ENCODE results near the gene LGI4. TPM values are rescaled to one million over a fixed set of nuclear protein-coding genes. Genes with fewer than 3 reads are reported as not detected.
"Not testable (repeated sequence)": the region's sequence is repeated elsewhere in the genome, so short reads cannot be mapped to it uniquely, and the experiment has no call there.

Gene LGI4
- total RNA-seq, 1 donor from 2014 or later: not detected

- POLR2A ChIA-PET: interaction anchor here (1.1 to 3.5 kb wide), 5 partner anchors 11 to 112 kb away, joined by 3 to 63 read pairs (median 33); partner anchors contain the start of gene FXYD7
Measured at GRCh38 chr19:35155441-35155840, 20.6 kb upstream of the LGI4 start.

GRCh38 chr19:35154525-35155406 is 19.9 kb upstream of the LGI4 start, which contains the start of gene FXYD5:
TSS of gene FXYD5 (plus strand) at chr19:35154735. CDS start at chr19:35155551, 816 bp downstream.
- ATAC-seq (ENCODE audit: low read depth) (peak; percentile 77), DNase-seq (peak; percentile 55)
- POLR2A ChIA-PET: interaction anchor here (0.6 to 3.5 kb wide), 14 partner anchors 8 to 659 kb away, joined by 3 to 63 read pairs (median 4); partner anchors contain the start of gene FXYD7
- Mint-ChIP-seq H3K4me1 (peaks cover 49% of the 10 kb centered on the region), H3K27me3 (no peaks in the 10 kb centered on the region), H3K4me3 (peak within 1 kb of the TSS; percentile 99), H3K36me3 (ENCODE audit: low read depth) (peaks cover 50% of the 10 kb centered on the region), H3K27ac (peak within 1 kb of the TSS; percentile 94), H3K9me3 (no peaks in the 10 kb centered on the region)
- CTCF ChIA-PET: interaction anchor here (0.7 to 1.8 kb wide), 10 partner anchors 9 to 314 kb away, joined by 3 to 19 read pairs (median 4); partner anchors contain the start of gene FXYD7
- intact Hi-C loops (cut with micrococcal nuclease): loop anchor here (1.0 to 2.0 kb wide), 5 partner anchors 13 to 94 kb away; no protein-coding TSS in a partner anchor
- TF ChIP-seq CTCF (IDR thresholded peaks at IDR 0.05): no peak

More at GRCh38 chr19:35155441-35155840, 20.6 kb upstream of the LGI4 start:
- CTCF ChIA-PET: interaction anchor here (1.6 kb wide), 1 partner anchor 313 kb away, joined by 4 read pairs; no protein-coding TSS in a partner anchor
- TF ChIP-seq CTCF (IDR thresholded peaks at IDR 0.05): no peak
- DNase-seq (no peak), ATAC-seq (ENCODE audit: low read depth) (peak; percentile 13)
- Mint-ChIP-seq H3K27ac (peak overlapping the region; percentile 94), H3K4me3 (peak overlapping the region; percentile 99), H3K36me3 (ENCODE audit: low read depth) (peaks cover 56% of the 10 kb centered on the region), H3K4me1 (peaks cover 49% of the 10 kb centered on the region), H3K27me3 (no peaks in the 10 kb centered on the region), H3K9me3 (no peaks in the 10 kb centered on the region)
- intact Hi-C loops (cut with micrococcal nuclease): loop anchor here (1.0 to 2.0 kb wide), 4 partner anchors 14 to 59 kb away; no protein-coding TSS in a partner anchor

GRCh38 chr19:35153701-35154524 is 19.1 kb upstream of the LGI4 start:
- DNase-seq: peak; percentile 68
- H3K36me3 Mint-ChIP-seq (ENCODE audit: low read depth): peaks cover 42% of the 10 kb centered on the region
- ChIA-PET CTCF (interaction anchor here (0.7 to 1.8 kb wide), 10 partner anchors 8 to 314 kb away, joined by 3 to 19 read pairs (median 4); partner anchors contain the start of gene FXYD7), POLR2A (interaction anchor here (0.6 to 3.5 kb wide), 20 partner anchors 8 to 660 kb away, joined by 3 to 63 read pairs (median 4); partner anchors contain the start of gene FXYD7)
- H3K9me3 Mint-ChIP-seq: no peaks in the 10 kb centered on the region
- H3K27me3 Mint-ChIP-seq: no peaks in the 10 kb centered on the region
- H3K4me1 Mint-ChIP-seq: peaks cover 46% of the 10 kb centered on the region
- peak overlapping the region; percentile 94 for H3K27ac Mint-ChIP-seq
- peak overlapping the region; percentile 99 for H3K4me3 Mint-ChIP-seq
- intact Hi-C loops (cut with micrococcal nuclease): loop anchor here (1.0 to 2.0 kb wide), 4 partner anchors 17 to 94 kb away; no protein-coding TSS in a partner anchor
- ATAC-seq (ENCODE audit: low read depth): peak; percentile 66
- no peak for TF ChIP-seq CTCF (IDR thresholded peaks at IDR 0.05)

GRCh38 chr19:35153129-35153522 is 18.3 kb upstream of the LGI4 start:
- H3K27ac Mint-ChIP-seq; H3K9me3 Mint-ChIP-seq; DNase-seq; ATAC-seq (ENCODE audit: low read depth); intact Hi-C loops (cut with micrococcal nuclease); H3K27me3 Mint-ChIP-seq: not testable (repeated sequence)
- peaks cover 41% of the 10 kb centered on the region for H3K4me1 Mint-ChIP-seq
- POLR2A ChIA-PET: interaction anchor here (1.0 to 3.5 kb wide), 12 partner anchors 9 to 196 kb away, joined by 3 to 63 read pairs (median 4); partner anchors contain the start of gene FXYD7
- peak overlapping the region; percentile 99 for H3K4me3 Mint-ChIP-seq
- CTCF ChIA-PET: interaction anchor here (1.5 to 1.8 kb wide), 3 partner anchors 11 to 111 kb away, joined by 4 to 19 read pairs (median 6); partner anchors contain the start of gene FXYD7
- peaks cover 34% of the 10 kb centered on the region for H3K36me3 Mint-ChIP-seq (ENCODE audit: low read depth)

Data from activated B cell treated with CpG ODN at 0.5 μM for 24 hours (primary cell).